ENCODE results near the gene SAFB2. TPM values are rescaled to one million over a fixed set of nuclear protein-coding genes. Genes with fewer than 3 reads are reported as not detected.
A peak's percentile ranks its signal among the peaks of the same experiment; 100 is the strongest.
"Not testable (repeated sequence)": the region's sequence is repeated elsewhere in the genome, so short reads cannot be mapped to it uniquely, and the experiment has no call there.

The SAFB2 gene
- total RNA-seq, 1 donor = 107 TPM

DNA sequence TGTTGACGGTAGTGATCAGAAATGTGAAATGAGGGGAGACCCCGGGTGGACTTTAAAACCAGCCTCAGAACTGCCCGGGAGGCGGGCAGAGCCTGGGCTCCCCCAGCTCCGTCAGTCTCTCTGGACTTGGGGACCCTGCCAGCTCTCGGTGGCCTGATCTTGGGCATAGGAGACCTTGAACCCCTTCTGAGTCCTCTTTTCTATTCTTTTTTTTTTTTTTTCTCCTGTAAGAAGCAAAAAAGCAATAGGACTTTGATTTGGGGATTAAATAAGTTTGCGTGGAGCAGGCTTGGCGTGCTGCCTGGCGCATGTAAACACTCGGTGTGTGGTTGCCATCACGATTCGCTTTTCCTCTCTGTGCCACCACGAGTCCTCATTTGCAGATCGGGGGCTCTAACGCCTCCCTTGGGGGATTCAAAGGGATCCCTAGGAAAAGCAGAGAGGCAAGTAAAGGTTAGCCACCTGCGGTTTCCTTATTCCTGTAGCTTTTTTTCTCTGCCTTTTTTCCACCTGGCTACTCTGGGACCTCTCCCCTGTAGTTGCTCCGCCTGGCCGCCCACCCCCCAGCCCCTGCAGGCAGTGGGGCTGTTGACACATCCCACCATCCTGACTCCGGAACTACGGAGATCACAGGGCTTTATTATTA lies 1.6 kb upstream of the SAFB2 start:
- peak overlapping the region; percentile 94 for H3K4me3 ChIP-seq (ENCODE audit: low read length)
- no peaks in the 10 kb centered on the region for H3K9me3 ChIP-seq (ENCODE audit: low read depth, low read length)
- H3K27me3 ChIP-seq (ENCODE audit: insufficient read depth, low read length) = no peaks in the 10 kb centered on the region
- peaks cover 81% of the 10 kb centered on the region for H3K4me1 ChIP-seq (ENCODE audit: insufficient read depth, low read length)

DNA sequence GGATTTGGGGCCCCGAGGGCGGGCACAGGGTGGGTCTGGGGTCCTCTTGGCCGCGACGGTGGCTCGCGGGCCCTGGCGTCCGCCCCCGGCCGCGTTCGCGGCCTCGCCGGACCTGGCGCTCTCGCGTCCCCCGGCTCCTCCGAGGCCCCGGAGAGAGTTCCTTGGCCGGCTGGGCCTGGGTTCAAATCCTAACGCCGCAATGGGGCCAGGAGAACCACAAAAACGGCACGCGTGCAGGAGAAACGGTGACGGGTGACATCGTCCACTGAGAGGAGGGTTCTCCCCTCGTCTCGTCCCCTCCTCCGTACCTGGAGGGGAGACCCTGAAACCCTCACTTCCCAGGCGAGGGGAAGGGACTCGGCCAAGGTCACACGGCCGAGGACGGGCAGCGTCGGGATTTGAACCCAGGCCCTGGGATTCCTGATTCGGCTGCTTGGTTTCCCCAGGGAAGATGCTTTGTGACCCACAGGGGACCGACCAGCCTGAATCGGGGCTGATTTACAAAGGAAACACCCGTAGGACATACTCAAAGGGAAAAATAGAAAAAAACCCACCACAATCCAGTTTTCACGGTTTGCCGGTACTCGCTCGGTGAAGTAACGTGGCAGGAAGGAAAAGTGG lies 931 bp upstream of the SAFB2 start:
- Histone ChIP-seq H3K9me3 (ENCODE audit: low read depth, low read length) (no peaks in the 10 kb centered on the region), H3K4me3 (ENCODE audit: low read length) (peak overlapping the region; percentile 94), H3K4me1 (ENCODE audit: insufficient read depth, low read length) (peaks cover 78% of the 10 kb centered on the region), H3K27me3 (ENCODE audit: insufficient read depth, low read length) (no peaks in the 10 kb centered on the region)

DNA sequence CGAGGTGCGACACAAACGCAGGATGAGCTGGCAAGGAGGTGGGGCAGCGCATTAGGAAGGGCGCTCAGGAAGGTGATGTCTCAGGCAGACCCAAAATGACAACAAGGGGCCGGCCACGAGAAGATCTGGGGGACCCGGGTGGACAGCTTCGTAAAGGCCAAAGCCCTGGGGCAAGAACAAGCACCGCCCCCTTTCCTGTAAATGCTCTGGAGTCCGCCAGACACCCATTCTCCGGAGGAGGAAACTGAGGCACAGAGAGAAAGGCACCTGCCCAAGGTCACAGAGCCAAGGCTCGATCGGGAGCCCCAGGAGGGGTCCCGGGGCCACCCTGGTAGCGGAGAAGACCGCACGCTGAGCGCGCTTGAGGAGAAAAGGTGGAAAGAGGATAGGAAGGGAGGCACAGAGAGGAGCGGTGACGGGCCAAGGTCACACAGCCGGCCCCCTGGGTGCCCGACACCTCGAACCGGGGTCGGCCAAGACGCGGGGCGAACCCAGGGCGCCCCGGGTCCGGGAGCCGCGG lies 571 bp downstream of the SAFB2 start:
- Histone ChIP-seq H3K27me3 (ENCODE audit: insufficient read depth, low read length) (no peaks in the 10 kb centered on the region), H3K4me1 (ENCODE audit: insufficient read depth, low read length) (peaks cover 63% of the 10 kb centered on the region), H3K4me3 (ENCODE audit: low read length) (peak overlapping the region; percentile 94), H3K9me3 (ENCODE audit: low read depth, low read length) (no peaks in the 10 kb centered on the region)

DNA sequence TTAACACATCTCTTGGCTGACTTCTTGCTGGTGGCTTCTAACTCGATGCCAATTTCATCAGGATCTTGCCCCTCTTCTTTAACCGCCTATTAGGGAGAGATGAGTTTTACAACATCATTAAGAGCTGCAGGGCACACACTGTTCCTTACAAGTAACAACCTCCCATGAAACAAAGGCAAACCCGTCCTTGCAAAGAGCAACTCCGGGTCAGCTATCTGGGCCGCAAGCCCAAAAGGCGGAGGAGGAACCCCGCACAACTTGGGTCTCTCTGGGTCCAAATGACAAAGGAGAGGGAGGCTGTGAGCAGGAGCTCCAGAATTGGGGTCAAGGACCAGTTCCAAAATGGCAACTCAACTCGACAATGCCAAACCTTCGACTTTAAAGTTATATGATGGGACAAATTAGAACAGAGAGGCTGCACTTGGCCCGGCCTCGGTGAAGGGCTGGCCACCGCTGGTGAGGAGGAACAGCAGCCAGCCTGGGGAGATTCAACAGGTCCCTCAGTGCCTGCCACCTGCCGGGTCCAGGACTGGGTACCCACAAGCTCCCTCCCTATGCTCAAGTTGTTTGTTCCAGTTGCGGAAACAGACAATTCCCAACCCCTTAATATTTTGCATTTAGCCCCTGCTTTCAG lies 1.1 kb downstream of the SAFB2 start:
- Histone ChIP-seq H3K4me3 (ENCODE audit: low read length) (peak overlapping the region; percentile 94), H3K9me3 (ENCODE audit: low read depth, low read length) (no peaks in the 10 kb centered on the region), H3K27me3 (ENCODE audit: insufficient read depth, low read length) (no peaks in the 10 kb centered on the region), H3K4me1 (ENCODE audit: insufficient read depth, low read length) (peaks cover 57% of the 10 kb centered on the region)

DNA sequence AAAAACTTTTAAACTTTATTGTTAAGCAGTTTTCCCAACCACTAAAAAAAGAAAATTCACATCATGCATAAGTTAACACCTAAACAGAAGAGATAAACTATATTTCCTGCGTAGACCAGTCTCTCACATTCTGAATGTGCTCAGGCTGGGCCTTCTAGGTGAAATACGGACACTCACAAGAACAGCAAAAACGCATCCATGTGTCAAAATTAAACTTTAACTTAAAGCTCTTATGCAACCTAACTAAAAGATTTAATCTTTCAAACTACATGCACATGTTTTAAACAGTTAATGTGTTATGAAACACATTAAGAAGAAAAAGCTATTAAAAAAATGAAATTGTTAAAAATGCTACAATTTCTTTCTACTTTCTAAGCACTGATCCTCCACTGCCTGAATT lies 2.6 kb downstream of the SAFB2 start:
- Histone ChIP-seq H3K4me1 (ENCODE audit: insufficient read depth, low read length) (peaks cover 43% of the 10 kb centered on the region), H3K4me3 (ENCODE audit: low read length) (no peak overlapping the region), H3K9me3 (ENCODE audit: low read depth, low read length) (no peaks in the 10 kb centered on the region), H3K27me3 (ENCODE audit: insufficient read depth, low read length) (no peaks in the 10 kb centered on the region)

DNA sequence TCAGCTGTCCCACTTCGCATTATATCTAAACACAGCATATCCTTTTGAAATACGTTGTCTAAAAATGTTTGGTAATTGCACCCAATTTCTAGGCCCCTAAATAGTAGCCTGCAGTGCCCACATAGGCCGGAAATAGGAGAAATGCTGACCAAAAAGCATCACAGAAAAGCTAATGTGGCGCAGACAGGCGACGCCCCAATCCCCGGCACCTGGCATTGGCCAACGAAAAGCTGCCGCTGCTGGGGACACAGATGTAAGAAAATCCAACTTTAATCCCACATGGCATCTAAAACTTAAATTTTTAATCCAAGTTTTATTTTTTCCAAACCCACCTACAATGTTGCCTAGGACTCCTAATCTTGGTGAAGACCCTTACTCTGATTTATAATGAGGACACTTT lies 4.0 kb downstream of the SAFB2 start:
- Histone ChIP-seq H3K27me3 (ENCODE audit: insufficient read depth, low read length) (no peaks in the 10 kb centered on the region), H3K4me1 (ENCODE audit: insufficient read depth, low read length) (peaks cover 30% of the 10 kb centered on the region), H3K9me3 (ENCODE audit: low read depth, low read length) (no peaks in the 10 kb centered on the region), H3K4me3 (ENCODE audit: low read length) (no peak overlapping the region)

DNA sequence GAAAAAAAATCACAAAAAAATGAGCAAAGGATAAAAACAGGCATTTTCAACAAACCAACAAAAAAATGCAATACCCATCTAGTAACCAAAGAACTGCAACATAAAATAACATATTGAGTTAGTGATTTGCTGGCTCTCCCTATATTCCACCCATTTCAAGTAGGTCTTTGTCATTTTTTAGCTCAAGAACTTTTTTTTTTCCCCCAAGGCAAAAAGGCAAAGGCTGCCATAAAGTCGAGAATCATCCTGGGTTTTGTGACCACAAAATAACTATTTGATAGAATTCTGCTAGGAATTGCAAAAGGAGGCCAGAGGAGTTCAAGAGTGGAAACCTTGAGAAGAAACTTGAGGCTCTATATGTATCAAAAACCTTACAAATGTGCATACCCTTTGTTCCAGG lies 5.5 kb downstream of the SAFB2 start:
- Histone ChIP-seq H3K9me3 (ENCODE audit: low read depth, low read length) (no peaks in the 10 kb centered on the region), H3K4me1 (ENCODE audit: insufficient read depth, low read length) (peaks cover 30% of the 10 kb centered on the region), H3K4me3 (ENCODE audit: low read length) (no peak overlapping the region), H3K27me3 (ENCODE audit: insufficient read depth, low read length) (no peaks in the 10 kb centered on the region)

DNA sequence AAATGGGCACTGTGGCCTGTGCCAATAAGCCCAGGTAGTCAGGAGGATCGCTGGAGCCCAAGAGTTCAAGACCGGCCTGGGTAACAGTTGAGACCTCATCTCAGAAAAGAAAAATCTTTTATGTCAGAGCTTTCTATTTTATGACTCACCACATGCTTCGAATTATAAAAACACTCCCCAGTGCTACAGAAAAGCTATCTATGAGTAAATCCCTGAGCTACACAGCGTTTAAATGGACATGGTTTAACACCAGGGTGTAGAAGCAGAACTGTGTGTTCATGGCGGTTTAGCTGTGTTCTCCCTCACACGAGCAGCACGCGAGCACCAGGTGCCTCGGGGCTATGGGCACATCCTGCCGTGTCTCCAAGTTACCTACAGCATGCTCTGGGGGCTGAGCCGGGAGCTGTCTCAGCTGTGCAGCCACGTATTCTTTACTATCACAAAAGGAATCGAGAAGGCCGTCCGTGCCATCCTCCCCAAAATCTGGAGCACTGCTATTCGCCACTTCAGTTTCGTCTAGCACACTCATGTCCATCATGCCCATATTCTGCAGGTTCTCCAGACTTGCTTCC lies 6.7 kb downstream of the SAFB2 start:
- H3K4me3 ChIP-seq (ENCODE audit: low read length) = no peak overlapping the region
- H3K4me1 ChIP-seq (ENCODE audit: insufficient read depth, low read length) = peaks cover 19% of the 10 kb centered on the region
- no peaks in the 10 kb centered on the region for H3K27me3 ChIP-seq (ENCODE audit: insufficient read depth, low read length)
- no peaks in the 10 kb centered on the region for H3K9me3 ChIP-seq (ENCODE audit: low read depth, low read length)

DNA sequence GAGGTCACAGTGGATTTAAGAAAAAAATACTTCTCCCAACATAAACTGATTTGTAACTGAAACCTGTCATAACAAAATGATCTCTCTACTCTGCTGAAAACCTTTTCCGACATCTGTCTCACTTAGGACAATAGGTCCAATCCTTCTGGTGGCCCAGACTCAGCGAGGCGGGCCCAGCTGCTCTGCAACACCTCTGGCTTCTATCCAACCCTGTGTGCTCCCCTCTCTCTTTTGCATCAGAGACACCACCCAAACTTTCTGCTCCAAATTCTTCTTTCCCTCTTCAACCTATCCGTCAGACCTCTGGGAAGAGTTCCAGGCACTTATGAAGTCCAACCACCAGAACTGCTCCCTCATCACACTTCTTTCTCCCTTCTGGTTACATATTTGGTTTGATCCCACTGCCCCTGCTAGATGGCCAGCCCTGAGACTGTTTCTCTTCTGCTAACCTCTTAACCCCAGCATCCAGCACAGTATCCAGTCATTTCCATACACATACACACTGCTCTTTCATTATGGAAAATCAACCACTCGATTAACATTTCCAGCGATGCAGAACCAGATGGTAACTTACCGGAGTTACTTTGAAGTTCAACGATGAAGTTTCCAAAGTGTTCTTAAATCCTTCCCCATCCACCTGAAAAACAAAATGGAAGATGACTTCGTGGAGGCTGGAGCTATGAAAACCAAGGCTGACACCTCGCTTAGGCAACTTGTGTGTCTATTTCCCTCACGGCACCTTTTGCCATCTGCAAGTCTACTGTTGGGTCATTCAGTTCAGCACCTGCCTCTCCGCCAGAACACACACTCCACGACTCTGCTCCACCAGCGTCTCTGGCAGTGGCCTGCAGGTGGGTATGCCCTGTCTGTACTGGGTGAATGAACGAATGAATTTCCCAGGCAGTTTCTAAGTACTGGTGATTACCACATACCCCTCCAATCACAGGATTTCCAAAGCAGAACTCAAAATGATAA lies 9.4 kb downstream of the SAFB2 start:
- Histone ChIP-seq H3K4me1 (ENCODE audit: insufficient read depth, low read length) (no peaks in the 10 kb centered on the region), H3K27me3 (ENCODE audit: insufficient read depth, low read length) (no peaks in the 10 kb centered on the region), H3K9me3 (ENCODE audit: low read depth, low read length) (no peaks in the 10 kb centered on the region), H3K4me3 (ENCODE audit: low read length) (no peak overlapping the region)

DNA sequence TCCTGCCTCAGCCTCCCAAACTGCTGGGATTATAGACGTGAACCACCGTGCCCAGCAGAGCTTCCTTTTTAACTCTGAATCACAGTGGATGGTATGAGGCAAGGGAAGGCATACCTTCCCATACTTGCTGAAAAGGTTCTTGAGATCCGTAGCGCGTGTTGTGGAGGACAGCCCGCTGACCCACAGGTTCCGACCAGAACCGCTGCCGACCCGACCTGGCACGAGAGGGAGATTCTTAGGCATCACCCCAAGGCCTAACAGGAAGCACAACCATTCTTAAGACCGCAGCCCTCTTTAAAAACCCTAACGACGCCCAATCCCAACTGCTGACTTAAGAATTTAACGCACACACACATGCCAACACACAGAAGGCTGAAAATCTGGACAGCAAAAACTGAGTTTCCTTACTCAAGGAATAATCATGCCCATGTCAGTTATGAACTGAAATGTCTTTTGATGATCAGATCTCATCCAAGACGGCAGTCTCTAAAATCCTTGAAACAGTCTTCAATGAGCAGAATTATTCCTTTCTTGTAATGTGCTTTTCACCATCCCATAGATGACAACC lies 12.6 kb downstream of the SAFB2 start:
- Histone ChIP-seq H3K9me3 (ENCODE audit: low read depth, low read length) (no peaks in the 10 kb centered on the region), H3K27me3 (ENCODE audit: insufficient read depth, low read length) (no peaks in the 10 kb centered on the region), H3K4me3 (ENCODE audit: low read length) (no peak overlapping the region), H3K4me1 (ENCODE audit: insufficient read depth, low read length) (no peaks in the 10 kb centered on the region)

DNA sequence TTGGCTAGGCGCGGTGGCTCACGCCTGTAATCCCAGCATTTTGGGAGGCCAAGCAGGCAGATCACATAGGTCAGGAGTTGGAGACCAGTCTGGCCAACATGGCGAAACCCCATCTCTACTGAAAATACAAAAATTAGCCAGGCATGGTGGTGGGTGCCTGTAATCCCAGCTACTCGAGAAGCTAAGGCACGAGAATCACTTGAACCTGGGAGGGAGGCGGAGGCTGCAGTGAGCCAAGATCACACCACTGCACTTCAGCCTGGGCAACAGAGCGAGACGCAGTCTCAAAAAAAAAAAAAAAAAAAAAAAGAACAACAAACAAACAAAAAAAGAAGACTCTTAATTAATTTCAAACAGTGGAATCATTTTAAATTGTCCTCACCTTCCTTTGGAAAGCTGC lies 13.8 kb downstream of the SAFB2 start:
- not testable (repeated sequence) for H3K4me1 ChIP-seq (ENCODE audit: insufficient read depth, low read length); H3K9me3 ChIP-seq (ENCODE audit: low read depth, low read length); H3K4me3 ChIP-seq (ENCODE audit: low read length); H3K27me3 ChIP-seq (ENCODE audit: insufficient read depth, low read length)

DNA sequence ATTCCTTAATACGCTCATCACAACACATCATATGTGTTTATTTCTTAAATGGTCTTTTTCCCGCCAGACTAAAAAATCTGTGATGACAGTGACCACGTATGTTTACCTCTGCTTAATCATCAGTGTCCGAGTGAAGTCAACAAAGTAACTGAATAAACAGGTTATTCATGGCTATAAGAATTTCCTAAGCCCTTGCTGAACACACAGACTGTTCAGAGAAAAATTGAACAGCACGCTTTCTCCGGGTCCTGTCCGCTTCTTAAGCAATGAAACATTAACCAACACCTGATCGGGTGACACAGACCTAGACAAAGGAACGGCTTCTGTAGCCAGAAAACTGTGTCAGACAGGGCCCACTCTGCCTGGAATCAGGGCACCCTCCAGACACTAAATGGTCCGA lies 14.3 kb downstream of the SAFB2 start:
- H3K27me3 ChIP-seq (ENCODE audit: insufficient read depth, low read length) = no peaks in the 10 kb centered on the region
- no peak overlapping the region for H3K4me3 ChIP-seq (ENCODE audit: low read length)
- no peaks in the 10 kb centered on the region for H3K4me1 ChIP-seq (ENCODE audit: insufficient read depth, low read length)
- no peaks in the 10 kb centered on the region for H3K9me3 ChIP-seq (ENCODE audit: low read depth, low read length)

DNA sequence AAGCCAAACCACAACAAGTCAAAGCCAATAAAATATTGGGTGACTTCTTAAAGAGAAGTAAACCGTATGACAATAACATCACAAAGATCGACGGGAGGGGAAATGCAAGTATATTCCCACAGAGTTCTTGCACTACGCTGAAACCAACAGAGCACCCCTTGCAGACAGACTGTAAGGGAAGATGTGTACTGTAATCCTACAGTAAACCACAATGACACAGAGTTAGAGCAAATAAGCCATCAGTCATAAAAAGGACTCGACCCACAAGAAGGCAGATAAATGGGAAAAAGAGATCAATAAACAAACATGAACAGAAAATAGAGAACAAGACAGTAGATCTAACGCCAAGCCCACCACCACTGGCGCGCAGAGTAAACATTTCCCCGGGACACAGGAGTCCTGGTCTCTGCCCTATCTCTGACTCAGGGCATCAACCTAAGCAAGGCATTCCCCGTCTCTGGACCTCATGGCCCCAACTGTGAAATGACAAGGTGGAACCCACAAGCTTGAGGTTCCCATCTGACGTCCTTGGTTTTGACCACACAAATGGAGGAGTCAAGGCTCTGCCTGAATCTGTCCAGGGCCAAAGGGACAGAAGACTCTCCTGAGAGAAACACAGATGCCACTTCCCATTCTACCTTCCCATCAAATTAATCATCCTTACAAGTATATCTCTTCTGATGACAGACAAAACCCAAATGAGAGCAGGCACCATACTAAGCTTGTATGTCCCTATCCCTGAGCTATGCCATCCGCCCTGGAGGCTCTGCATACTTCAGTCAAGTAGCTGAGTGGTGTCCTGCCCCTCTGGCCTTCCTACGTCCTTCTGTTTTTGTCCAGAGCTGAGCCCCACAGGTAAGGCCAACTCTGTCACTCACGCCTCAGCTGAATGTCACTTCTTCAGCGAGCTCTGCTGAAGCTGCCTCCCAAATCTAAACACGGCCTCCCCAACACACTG lies 15.0 kb downstream of the SAFB2 start:
- H3K4me3 ChIP-seq (ENCODE audit: low read length) = no peak overlapping the region
- no peaks in the 10 kb centered on the region for H3K4me1 ChIP-seq (ENCODE audit: insufficient read depth, low read length)
- no peaks in the 10 kb centered on the region for H3K9me3 ChIP-seq (ENCODE audit: low read depth, low read length)
- H3K27me3 ChIP-seq (ENCODE audit: insufficient read depth, low read length) = no peaks in the 10 kb centered on the region
